ENCODE measurements around the gene L3MBTL4.

L3MBTL4 gene

DNA sequence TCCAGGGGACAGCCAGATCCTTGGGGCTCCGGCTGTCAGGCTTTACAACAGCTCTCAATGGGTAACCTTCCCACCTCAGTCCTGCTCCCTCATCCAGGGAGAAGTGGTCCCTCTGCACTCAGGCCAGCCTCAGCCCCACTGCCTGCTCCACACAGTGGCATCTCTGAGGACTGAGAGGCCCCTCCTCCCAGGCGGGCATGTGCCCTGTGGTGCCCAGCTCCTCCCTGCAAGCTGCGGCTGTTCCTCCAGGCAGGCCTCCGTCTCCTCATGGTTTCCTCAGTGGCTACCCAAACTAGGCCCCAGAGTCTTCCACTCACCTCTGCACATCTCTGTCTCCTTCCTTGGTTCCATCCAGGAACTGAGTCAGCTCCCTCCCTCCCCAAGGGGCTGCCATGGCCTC lies 437.7 kb downstream of the L3MBTL4 start:
- H3K4me3 ChIP-seq (ENCODE audit: low read length) = no peak overlapping the region
- H3K9me3 ChIP-seq (ENCODE audit: low read length) = no peaks in the 10 kb centered on the region
- no peak overlapping the region for H2AFZ ChIP-seq (ENCODE audit: low read depth, low read length)
- no peaks in the 10 kb centered on the region for H3K27me3 ChIP-seq (ENCODE audit: insufficient read depth, low read length)
- peaks cover 7% of the 10 kb centered on the region for H3K4me1 ChIP-seq (ENCODE audit: insufficient read depth, low read length)
- no peaks in the 10 kb centered on the region for H3K36me3 ChIP-seq (ENCODE audit: insufficient read depth, low read length)

DNA sequence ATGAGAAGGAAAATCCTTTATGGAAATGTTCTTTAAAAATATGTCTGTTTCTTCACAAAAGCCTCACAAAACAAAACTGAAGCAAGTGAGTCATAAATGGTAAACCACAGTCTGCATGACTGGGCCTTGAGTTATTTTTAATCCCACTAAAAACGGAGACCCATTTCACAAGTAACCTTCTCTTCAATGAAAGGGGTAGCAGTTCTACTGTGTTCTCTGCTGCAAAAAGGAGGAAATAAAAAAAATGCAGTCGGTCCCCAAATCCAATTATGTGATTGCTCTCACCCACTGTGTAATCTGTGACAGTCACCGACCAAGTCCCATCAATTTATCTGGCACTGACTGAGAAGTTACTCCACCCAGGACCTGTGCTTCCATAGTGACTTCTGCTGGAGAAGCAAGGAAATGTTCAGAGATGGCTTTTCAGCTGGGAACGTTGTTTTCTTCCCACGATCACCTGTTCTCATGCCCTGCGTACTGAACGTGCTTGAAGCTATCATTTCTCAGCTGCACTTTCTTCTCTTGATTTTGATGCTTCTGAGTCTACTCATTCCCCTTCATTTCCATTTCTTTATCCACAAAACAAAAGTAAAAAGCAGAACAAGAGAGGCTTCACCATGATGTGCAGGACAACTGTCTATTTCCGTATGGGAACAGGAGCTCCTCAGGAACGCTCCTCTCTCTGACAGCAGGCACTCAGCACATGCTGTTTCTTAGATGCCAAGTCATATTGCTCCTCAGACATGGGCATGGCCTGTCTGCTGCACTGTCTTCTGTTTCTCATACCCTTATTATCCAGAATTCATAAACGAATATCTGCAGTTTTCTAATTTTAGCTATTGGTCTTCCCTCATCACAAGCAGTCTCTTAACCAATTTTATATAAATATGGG lies 439.4 kb downstream of the L3MBTL4 start:
- Histone ChIP-seq H3K36me3 (ENCODE audit: insufficient read depth, low read length) (no peaks in the 10 kb centered on the region), H3K27me3 (ENCODE audit: insufficient read depth, low read length) (no peaks in the 10 kb centered on the region), H2AFZ (ENCODE audit: low read depth, low read length) (no peak overlapping the region), H3K4me3 (ENCODE audit: low read length) (no peak overlapping the region), H3K4me1 (ENCODE audit: insufficient read depth, low read length) (peaks cover 22% of the 10 kb centered on the region), H3K9me3 (ENCODE audit: low read length) (no peaks in the 10 kb centered on the region)

DNA sequence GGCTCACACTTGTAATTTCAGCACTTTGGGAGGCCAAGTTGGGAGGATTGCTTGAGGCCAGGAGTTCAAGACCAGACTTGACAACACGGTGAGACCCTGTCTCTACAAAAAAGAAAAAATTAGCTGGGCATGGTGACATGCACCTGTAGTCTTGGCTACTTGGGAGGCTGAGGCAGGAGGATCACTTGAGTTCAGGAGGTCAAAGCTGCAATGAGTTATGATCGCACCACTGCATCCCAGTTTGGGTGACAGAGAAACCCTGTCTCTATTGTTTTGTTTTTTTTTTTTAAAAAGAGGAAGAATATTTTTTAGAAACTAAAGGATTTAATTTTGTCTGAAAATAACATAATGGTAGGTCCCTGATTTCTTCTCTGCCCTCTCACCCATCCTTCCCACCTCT lies 440.0 kb downstream of the L3MBTL4 start:
- Histone ChIP-seq H3K36me3 (ENCODE audit: insufficient read depth, low read length) (no peaks in the 10 kb centered on the region), H3K9me3 (ENCODE audit: low read length) (no peaks in the 10 kb centered on the region)

DNA sequence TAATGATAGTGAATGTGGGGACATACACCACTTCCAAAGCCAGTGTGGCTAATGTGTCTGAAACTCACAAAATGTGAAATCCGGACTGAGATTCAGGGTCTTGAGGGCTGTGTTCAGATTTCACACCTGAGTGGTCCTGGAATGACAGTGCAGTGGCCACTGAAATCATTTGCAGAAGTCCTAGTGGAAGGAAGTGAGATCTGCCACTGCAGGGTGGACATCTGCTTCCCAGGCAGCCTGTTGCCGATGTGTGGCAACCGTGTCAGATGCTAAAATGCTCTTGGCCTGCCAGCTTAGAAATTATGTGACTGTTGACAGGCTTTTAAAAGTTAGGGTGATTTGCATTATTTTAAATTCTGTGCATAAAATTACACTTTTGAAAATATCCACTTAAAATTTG lies 441.6 kb downstream of the L3MBTL4 start:
- no peaks in the 10 kb centered on the region for H3K9me3 ChIP-seq (ENCODE audit: low read length)
- no peak overlapping the region for H2AFZ ChIP-seq (ENCODE audit: low read depth, low read length)
- H3K4me1 ChIP-seq (ENCODE audit: insufficient read depth, low read length) = peaks cover 19% of the 10 kb centered on the region
- H3K27me3 ChIP-seq (ENCODE audit: insufficient read depth, low read length) = no peaks in the 10 kb centered on the region
- H3K4me3 ChIP-seq (ENCODE audit: low read length) = no peak overlapping the region
- H3K36me3 ChIP-seq (ENCODE audit: insufficient read depth, low read length) = no peaks in the 10 kb centered on the region

More for the DNA sequence above, 440.0 kb downstream of the L3MBTL4 start:
- Histone ChIP-seq H2AFZ (ENCODE audit: low read depth, low read length) (no peak overlapping the region), H3K4me1 (ENCODE audit: insufficient read depth, low read length) (peaks cover 27% of the 10 kb centered on the region), H3K27me3 (ENCODE audit: insufficient read depth, low read length) (no peaks in the 10 kb centered on the region), H3K4me3 (ENCODE audit: low read length) (no peak overlapping the region)

DNA sequence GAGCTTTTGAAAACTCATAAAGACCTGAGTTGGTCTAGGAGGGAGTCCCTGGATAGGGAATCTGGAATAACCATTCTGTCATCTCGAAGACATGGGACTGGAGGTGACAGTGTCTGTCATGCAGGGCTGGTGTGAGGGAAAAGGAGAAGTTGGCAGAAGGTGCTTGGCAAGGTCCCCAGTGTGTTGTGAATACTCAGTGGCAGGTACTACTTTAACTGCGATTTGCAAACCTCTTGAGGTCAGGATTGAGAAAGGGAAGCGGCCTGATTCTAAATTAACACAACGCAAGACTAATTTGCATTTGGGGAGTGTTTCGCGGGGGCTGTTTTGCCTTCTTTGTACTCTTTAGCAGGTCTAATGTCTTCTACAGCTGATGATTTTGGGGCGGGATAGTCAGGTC lies 442.4 kb downstream of the L3MBTL4 start:
- Histone ChIP-seq H2AFZ (ENCODE audit: low read depth, low read length) (no peak overlapping the region), H3K4me3 (ENCODE audit: low read length) (no peak overlapping the region), H3K27me3 (ENCODE audit: insufficient read depth, low read length) (no peaks in the 10 kb centered on the region), H3K9me3 (ENCODE audit: low read length) (no peaks in the 10 kb centered on the region), H3K36me3 (ENCODE audit: insufficient read depth, low read length) (no peaks in the 10 kb centered on the region), H3K4me1 (ENCODE audit: insufficient read depth, low read length) (peaks cover 19% of the 10 kb centered on the region)

DNA sequence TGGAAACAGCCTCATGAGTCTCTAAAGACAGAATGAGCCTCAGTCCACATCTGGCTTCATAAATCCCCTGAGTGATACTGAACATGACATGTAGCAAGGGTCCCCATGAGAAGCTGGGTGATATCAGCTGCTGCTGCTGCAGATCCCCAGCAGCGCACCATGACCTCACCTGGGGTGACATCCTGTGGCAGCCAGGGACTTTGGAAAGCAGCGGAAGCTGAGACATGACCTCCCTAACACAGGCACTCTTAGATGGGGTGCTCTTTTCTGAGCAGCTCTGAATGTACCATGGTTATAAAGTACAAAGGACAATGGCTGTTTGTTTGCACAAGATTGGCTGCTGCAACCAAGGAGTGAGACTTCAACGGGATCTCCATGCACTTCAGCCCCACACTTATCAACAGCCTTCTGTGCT lies 444.7 kb downstream of the L3MBTL4 start:
- no peaks in the 10 kb centered on the region for H3K9me3 ChIP-seq (ENCODE audit: low read length)
- H2AFZ ChIP-seq (ENCODE audit: low read depth, low read length) = no peak overlapping the region
- peaks cover 25% of the 10 kb centered on the region for H3K4me1 ChIP-seq (ENCODE audit: insufficient read depth, low read length)
- no peak overlapping the region for H3K4me3 ChIP-seq (ENCODE audit: low read length)
- H3K27me3 ChIP-seq (ENCODE audit: insufficient read depth, low read length) = no peaks in the 10 kb centered on the region
- no peaks in the 10 kb centered on the region for H3K36me3 ChIP-seq (ENCODE audit: insufficient read depth, low read length)

DNA sequence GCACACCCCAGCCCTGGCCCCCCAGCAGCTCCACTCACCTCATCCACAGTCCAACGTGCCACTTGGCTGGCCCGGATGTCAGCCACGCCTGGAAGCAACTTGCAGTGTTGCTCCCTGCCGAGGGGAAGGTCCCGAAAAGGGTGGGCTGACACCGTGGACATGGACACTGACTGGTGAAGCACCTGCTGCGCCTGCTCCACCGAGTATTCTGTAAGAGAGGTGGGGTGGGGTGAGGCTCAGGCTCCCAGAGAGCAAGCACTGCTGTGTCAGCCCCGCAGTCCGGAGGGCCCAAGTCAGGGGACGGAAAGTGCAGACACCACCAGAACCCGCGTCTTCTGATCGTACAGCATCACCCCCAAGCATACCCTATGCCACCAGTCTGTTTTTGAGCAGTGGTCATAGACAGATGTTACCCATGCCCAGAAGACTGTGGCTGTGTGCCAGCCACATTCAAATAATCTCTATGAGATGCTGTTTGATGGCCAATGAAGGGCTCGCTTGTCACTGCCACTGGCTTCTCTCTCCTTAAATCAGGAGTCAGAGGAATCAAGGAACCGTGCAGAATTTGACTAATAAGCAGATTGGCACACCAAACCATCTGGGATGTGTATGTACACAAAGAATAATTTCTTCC lies 445.2 kb downstream of the L3MBTL4 start:
- Histone ChIP-seq H2AFZ (ENCODE audit: low read depth, low read length) (no peak overlapping the region), H3K27me3 (ENCODE audit: insufficient read depth, low read length) (no peaks in the 10 kb centered on the region), H3K4me1 (ENCODE audit: insufficient read depth, low read length) (peaks cover 25% of the 10 kb centered on the region), H3K36me3 (ENCODE audit: insufficient read depth, low read length) (no peaks in the 10 kb centered on the region), H3K9me3 (ENCODE audit: low read length) (no peaks in the 10 kb centered on the region), H3K4me3 (ENCODE audit: low read length) (no peak overlapping the region)

DNA sequence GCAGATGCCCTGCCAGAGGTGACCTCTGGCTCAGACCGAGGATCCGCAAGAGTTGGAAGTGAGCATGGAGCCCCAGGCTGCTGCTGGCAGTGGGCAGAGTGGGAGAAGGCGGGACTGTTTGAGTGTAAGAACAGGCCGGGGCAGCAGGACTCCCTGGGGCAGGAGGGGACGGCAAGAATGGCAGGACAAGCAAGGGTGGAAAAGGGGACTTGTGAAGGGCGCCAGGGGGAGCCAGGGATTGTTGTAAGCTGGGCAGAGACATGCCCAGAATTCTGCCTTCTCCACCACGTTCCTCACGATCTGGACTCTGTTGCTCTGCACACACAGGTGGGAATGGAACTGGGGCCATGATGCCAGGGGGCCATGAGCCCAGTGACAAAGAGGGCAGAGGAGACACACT lies 447.0 kb downstream of the L3MBTL4 start:
- no peaks in the 10 kb centered on the region for H3K36me3 ChIP-seq (ENCODE audit: insufficient read depth, low read length)
- no peak overlapping the region for H2AFZ ChIP-seq (ENCODE audit: low read depth, low read length)
- no peaks in the 10 kb centered on the region for H3K27me3 ChIP-seq (ENCODE audit: insufficient read depth, low read length)
- H3K9me3 ChIP-seq (ENCODE audit: low read length) = no peaks in the 10 kb centered on the region
- H3K4me3 ChIP-seq (ENCODE audit: low read length) = no peak overlapping the region
- H3K4me1 ChIP-seq (ENCODE audit: insufficient read depth, low read length) = peaks cover 25% of the 10 kb centered on the region

DNA sequence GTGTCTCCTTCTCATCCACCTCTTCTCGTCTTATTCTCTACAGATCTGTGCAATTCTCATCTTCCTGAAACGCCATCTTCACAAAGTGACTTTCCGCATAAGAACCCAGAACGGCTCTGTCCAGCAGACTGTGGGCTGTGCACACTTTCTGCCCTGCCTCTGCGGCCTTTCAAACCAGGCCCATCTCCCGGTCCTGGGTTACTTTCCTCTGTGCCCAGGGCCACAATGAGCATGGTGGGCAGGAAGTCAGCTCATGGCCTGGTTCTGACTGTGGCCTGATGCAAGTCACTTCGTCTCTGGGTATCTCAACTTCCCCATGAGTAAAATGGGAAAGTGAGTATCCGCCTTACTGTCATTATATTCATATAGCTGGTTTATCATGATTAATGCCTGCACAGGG lies 447.7 kb downstream of the L3MBTL4 start:
- Histone ChIP-seq H3K36me3 (ENCODE audit: insufficient read depth, low read length) (no peaks in the 10 kb centered on the region), H3K4me1 (ENCODE audit: insufficient read depth, low read length) (peaks cover 25% of the 10 kb centered on the region), H3K27me3 (ENCODE audit: insufficient read depth, low read length) (no peaks in the 10 kb centered on the region), H2AFZ (ENCODE audit: low read depth, low read length) (no peak overlapping the region), H3K4me3 (ENCODE audit: low read length) (no peak overlapping the region), H3K9me3 (ENCODE audit: low read length) (no peaks in the 10 kb centered on the region)

DNA sequence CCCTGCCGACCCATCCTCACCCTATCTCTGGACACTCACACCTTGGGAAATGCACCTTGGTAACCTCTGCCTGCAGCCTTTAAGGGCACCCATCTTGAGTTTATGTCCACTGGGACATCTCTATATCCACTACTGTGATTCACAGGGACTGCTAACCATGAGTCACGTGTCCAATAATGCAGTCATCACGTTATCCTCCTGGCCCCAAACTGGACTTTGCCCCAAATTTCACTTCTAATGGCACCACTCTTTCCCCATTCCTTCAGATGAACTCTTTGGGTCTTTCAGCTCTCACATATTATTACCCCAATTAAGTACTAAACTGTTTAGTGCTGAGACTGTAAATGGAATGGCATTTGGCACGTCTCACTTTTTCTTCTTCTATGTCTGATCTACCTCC lies 448.2 kb downstream of the L3MBTL4 start:
- no peak overlapping the region for H2AFZ ChIP-seq (ENCODE audit: low read depth, low read length)
- no peaks in the 10 kb centered on the region for H3K9me3 ChIP-seq (ENCODE audit: low read length)
- peaks cover 23% of the 10 kb centered on the region for H3K4me1 ChIP-seq (ENCODE audit: insufficient read depth, low read length)
- no peaks in the 10 kb centered on the region for H3K36me3 ChIP-seq (ENCODE audit: insufficient read depth, low read length)
- H3K27me3 ChIP-seq (ENCODE audit: insufficient read depth, low read length) = no peaks in the 10 kb centered on the region
- no peak overlapping the region for H3K4me3 ChIP-seq (ENCODE audit: low read length)

DNA sequence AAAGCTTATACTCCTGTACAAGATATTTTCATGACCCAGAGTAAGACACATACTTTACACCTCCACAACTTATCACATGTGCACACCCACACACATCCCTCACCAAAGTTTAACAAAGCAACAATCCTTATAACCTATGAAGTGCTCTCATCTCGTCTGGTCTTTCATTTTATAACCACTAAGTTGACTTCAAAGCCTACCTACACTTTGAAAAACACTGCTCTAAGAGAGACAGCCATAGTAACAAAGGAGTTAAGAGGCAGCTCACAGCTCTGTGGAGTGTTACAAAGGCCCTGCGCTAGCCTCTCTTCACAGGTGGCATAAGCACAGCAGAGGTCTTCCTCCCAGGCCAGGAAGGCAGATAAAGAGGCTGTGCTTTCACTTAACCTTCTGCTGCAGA lies 449.7 kb downstream of the L3MBTL4 start:
- Histone ChIP-seq H3K4me1 (ENCODE audit: insufficient read depth, low read length) (peaks cover 8% of the 10 kb centered on the region), H3K27me3 (ENCODE audit: insufficient read depth, low read length) (no peaks in the 10 kb centered on the region), H2AFZ (ENCODE audit: low read depth, low read length) (no peak overlapping the region), H3K9me3 (ENCODE audit: low read length) (no peaks in the 10 kb centered on the region), H3K36me3 (ENCODE audit: insufficient read depth, low read length) (no peaks in the 10 kb centered on the region), H3K4me3 (ENCODE audit: low read length) (no peak overlapping the region)

DNA sequence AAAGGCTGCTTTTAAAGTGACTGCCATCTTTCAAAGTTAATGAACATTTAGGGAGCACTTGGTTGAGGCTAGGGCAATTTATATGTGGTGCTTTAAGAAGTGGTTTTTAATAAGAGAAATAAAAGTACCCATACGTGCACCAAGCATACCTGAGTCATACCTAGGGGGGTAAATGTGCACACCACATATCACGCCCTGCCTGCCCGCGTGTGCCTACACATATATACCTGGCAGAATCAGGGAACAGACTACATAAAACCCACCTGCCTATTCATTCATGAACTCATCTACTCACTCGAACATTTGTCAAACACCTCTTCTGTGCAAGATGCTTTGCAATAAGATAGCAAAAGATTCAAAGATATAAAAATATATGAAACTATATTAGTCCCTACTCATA lies 450.1 kb downstream of the L3MBTL4 start:
- no peaks in the 10 kb centered on the region for H3K27me3 ChIP-seq (ENCODE audit: insufficient read depth, low read length)
- H3K4me1 ChIP-seq (ENCODE audit: insufficient read depth, low read length) = peaks cover 6% of the 10 kb centered on the region
- H3K9me3 ChIP-seq (ENCODE audit: low read length) = no peaks in the 10 kb centered on the region
- H3K36me3 ChIP-seq (ENCODE audit: insufficient read depth, low read length) = no peaks in the 10 kb centered on the region
- H2AFZ ChIP-seq (ENCODE audit: low read depth, low read length) = no peak overlapping the region
- no peak overlapping the region for H3K4me3 ChIP-seq (ENCODE audit: low read length)

DNA sequence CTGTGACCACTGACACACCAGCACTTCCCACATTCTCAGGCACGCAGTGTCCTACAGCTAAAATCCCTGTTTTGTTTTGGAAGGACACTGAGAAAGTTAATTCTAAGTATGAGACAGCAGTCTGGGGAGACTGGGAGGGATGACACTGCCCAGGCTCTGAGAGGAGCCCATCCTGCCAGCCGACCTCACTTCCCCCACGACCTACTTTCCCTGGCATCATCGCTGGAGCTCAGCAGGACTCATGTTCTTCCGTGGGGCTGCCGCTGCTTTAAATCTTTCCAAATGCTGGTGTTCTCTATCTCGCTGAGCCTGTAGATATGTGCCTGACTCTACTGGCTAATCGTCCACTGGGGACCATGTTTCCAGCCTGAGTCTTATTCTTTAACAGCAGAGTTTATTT lies 450.6 kb downstream of the L3MBTL4 start:
- Histone ChIP-seq H3K9me3 (ENCODE audit: low read length) (no peaks in the 10 kb centered on the region), H3K27me3 (ENCODE audit: insufficient read depth, low read length) (no peaks in the 10 kb centered on the region), H3K36me3 (ENCODE audit: insufficient read depth, low read length) (no peaks in the 10 kb centered on the region), H2AFZ (ENCODE audit: low read depth, low read length) (no peak overlapping the region), H3K4me3 (ENCODE audit: low read length) (no peak overlapping the region), H3K4me1 (ENCODE audit: insufficient read depth, low read length) (peaks cover 6% of the 10 kb centered on the region)

Data from neuron (in vitro differentiated cells).